VCaP (cell line): Measurements from ENCODE around the gene STK40.

Source experiments
- H3K27ac ChIP-seq: fragments of 450-650 bp; 2 replicates; pipeline ENCODE4 v1.5.1; 2017
- TF ChIP-seq, protein P1 (sequence below): fragments of 450-650 bp; conservative IDR thresholded peaks from 2 replicates; pipeline ENCODE4 v1.5.1; 2017; ENCODE audit warnings: mild to moderate bottlenecking, moderate library complexity

STK40 gene

DNA sequence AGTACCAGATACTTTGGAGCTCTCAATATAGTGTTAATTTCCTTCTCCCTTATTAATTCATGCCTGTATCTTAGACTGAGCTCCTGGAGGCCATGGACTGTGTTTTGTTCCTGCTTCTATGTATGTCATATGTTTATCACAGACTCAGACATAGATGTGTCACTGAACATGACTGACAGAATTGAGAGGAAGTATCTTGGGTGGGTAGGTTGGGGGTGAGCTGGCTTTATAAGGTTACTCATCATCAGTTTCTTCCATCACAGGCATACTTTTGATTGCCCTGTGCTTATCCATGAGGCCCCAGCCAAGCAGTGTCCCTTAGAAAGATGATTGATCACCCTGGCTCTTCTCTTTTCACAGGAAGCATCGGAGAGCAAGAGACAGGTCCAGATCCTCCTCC, 85.2 kb downstream of the STK40 start:
- peak overlapping the region; percentile 74; the same call in 1 of the 2 replicates for H3K27ac ChIP-seq
- TF ChIP-seq, protein P1, sequence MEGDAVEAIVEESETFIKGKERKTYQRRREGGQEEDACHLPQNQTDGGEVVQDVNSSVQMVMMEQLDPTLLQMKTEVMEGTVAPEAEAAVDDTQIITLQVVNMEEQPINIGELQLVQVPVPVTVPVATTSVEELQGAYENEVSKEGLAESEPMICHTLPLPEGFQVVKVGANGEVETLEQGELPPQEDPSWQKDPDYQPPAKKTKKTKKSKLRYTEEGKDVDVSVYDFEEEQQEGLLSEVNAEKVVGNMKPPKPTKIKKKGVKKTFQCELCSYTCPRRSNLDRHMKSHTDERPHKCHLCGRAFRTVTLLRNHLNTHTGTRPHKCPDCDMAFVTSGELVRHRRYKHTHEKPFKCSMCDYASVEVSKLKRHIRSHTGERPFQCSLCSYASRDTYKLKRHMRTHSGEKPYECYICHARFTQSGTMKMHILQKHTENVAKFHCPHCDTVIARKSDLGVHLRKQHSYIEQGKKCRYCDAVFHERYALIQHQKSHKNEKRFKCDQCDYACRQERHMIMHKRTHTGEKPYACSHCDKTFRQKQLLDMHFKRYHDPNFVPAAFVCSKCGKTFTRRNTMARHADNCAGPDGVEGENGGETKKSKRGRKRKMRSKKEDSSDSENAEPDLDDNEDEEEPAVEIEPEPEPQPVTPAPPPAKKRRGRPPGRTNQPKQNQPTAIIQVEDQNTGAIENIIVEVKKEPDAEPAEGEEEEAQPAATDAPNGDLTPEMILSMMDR = no peak

DNA sequence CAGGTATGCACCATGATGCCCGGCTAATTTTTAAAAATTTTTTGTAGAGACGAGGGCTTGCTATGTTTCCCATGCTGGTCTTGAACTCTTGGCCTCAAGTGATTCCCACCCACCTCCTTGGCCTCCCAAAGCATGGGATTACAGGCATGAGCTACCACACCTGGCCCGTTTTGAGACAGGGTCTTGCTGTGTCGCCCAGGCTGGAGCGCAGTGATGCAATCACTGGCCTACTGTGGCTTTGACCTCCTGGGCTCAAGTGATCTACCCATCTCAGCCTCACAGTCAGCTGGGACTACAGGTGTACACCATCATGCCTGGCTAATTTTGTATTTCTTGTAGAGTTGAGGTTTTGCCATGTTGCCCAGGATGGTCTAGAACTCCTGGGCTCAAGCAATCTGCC, 87.1 kb downstream of the STK40 start:
- peak overlapping the region; percentile 74 for H3K27ac ChIP-seq

GRCh38 chr1:36297062-36297461, 88.7 kb downstream of the STK40 start:
- TF ChIP-seq, protein P1 = no peak
- peak overlapping the region; percentile 74 for H3K27ac ChIP-seq

More for the DNA sequence above, 87.1 kb downstream of the STK40 start:
- TF ChIP-seq, protein P1 = no peak

DNA sequence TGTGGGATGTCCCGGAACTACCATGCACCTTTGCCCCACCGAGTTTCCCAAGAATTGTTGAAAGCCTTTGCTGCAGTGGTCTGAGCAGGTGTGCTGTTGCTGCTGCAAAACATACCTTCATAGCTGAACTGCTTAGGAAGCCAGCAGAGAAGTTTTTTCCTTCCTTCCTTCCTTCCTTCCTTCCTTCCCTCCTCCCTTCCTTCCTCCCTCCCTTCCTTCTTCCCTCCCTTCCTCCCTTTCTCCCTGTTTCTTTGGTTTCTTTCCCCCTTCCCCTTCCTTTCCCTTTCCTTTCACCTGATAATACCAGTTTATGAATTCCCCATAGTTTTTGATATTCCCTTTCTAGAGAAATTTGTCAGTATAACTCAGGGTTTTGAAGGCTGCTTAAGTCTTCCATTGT, 90.3 kb downstream of the STK40 start:
- TF ChIP-seq, protein P1 = no peak
- peak overlapping the region; percentile 74 for H3K27ac ChIP-seq
